Stomach smooth muscle (tissue), 2 donors: ENCODE measurements around the gene ARFGAP3.

ENCODE experiments used
- H3K27ac ChIP-seq: one replicate; pipeline ENCODE4 v1.7.0; 2013; ENCODE audit warnings: mild to moderate bottlenecking, low read length, inconsistent platforms
- H3K27me3 ChIP-seq, 2 donors: one replicate each; pipeline ENCODE4 v1.7.0; 2013; ENCODE audit warnings: low read length in 2 of 2; ENCODE audit not compliant: insufficient read depth in 2 of 2, control insufficient read depth in 1 of 2
- H3K36me3 ChIP-seq, 2 donors: one replicate each; pipeline ENCODE4 v1.7.0; 2013; ENCODE audit warnings: low read length in 2 of 2; ENCODE audit not compliant: control insufficient read depth in 2 of 2, insufficient read depth in 2 of 2
- H3K4me1 ChIP-seq: one replicate; pipeline ENCODE4 v1.7.0; 2013; ENCODE audit warnings: low read length; ENCODE audit not compliant: control insufficient read depth, insufficient read depth
- H3K4me3 ChIP-seq, 2 donors: one replicate each; pipeline ENCODE4 v1.7.0; 2013; ENCODE audit warnings: low read length in 2 of 2
- H3K9ac ChIP-seq, 2 donors: one replicate each; pipeline ENCODE4 v1.7.0; 2013; ENCODE audit warnings: low read length in 2 of 2, mild to moderate bottlenecking in 1 of 2
- H3K9me3 ChIP-seq, 2 donors: one replicate each; pipeline ENCODE4 v1.7.0; 2013; ENCODE audit warnings: low read length in 2 of 2; ENCODE audit not compliant: control insufficient read depth in 2 of 2
- donor health status: healthy.
- donor health status: Pancreatic carcinoma.

Gene ARFGAP3

GRCh38 chr22:42780070-42780540, 77.0 kb downstream of the ARFGAP3 start:
- Histone ChIP-seq H3K4me1 (no peaks in the 10 kb centered on the region), H3K36me3 (no peaks in the 10 kb centered on the region), H3K4me3 (no peak overlapping the region), H3K9ac (no peak overlapping the region), H3K9me3 (no peaks in the 10 kb centered on the region), H3K27me3 (no peaks in the 10 kb centered on the region), H3K27ac (no peak overlapping the region)

GRCh38 chr22:42777126-42777525, 79.9 kb downstream of the ARFGAP3 start:
- no peaks in the 10 kb centered on the region for H3K27me3 ChIP-seq
- no peak overlapping the region for H3K4me3 ChIP-seq
- no peaks in the 10 kb centered on the region for H3K4me1 ChIP-seq
- no peak overlapping the region for H3K9ac ChIP-seq
- H3K9me3 ChIP-seq: no peaks in the 10 kb centered on the region
- no peaks in the 10 kb centered on the region for H3K36me3 ChIP-seq
- no peak overlapping the region for H3K27ac ChIP-seq

- H3K36me3 ChIP-seq: no peaks in the 10 kb centered on the region
- H3K9ac ChIP-seq: no peak overlapping the region
- H3K9me3 ChIP-seq: no peaks in the 10 kb centered on the region
- no peak overlapping the region for H3K27ac ChIP-seq
- H3K4me1 ChIP-seq: peaks cover 8% of the 10 kb centered on the region
- no peak overlapping the region for H3K4me3 ChIP-seq
- H3K27me3 ChIP-seq: no peaks in the 10 kb centered on the region
These were observed 83.9 kb downstream of the ARFGAP3 start for GRCh38 chr22:42773167-42773566.

- H3K27ac ChIP-seq: no peak overlapping the region
- H3K27me3 ChIP-seq: no peaks in the 10 kb centered on the region
- no peaks in the 10 kb centered on the region for H3K36me3 ChIP-seq
- H3K9me3 ChIP-seq: no peaks in the 10 kb centered on the region
- H3K9ac ChIP-seq: no peak overlapping the region
- H3K4me1 ChIP-seq: peaks cover 8% of the 10 kb centered on the region
- H3K4me3 ChIP-seq: no peak overlapping the region
These were observed 84.4 kb downstream of the ARFGAP3 start for GRCh38 chr22:42772647-42773046.

- no peaks in the 10 kb centered on the region for H3K9me3 ChIP-seq
- H3K9ac ChIP-seq: no peak overlapping the region
- H3K27ac ChIP-seq: no peak overlapping the region
- H3K4me1 ChIP-seq: peaks cover 8% of the 10 kb centered on the region
- H3K4me3 ChIP-seq: no peak overlapping the region
- no peaks in the 10 kb centered on the region for H3K27me3 ChIP-seq
- H3K36me3 ChIP-seq: no peaks in the 10 kb centered on the region
These were observed 86.0 kb downstream of the ARFGAP3 start for GRCh38 chr22:42770941-42771647.

- H3K9ac ChIP-seq: no peak overlapping the region
These were observed 86.7 kb downstream of the ARFGAP3 start for GRCh38 chr22:42770448-42770726.

GRCh38 chr22:42769574-42770447, 87.3 kb downstream of the ARFGAP3 start:
- Histone ChIP-seq H3K4me1 (peaks cover 8% of the 10 kb centered on the region), H3K9me3 (no peaks in the 10 kb centered on the region), H3K4me3 (peak overlapping the region; percentile 21 to 72), H3K36me3 (no peaks in the 10 kb centered on the region), H3K27me3 (no peaks in the 10 kb centered on the region), H3K27ac (no peak overlapping the region), H3K9ac (no peak overlapping the region)

More at GRCh38 chr22:42770448-42770726, 86.7 kb downstream of the ARFGAP3 start:
- Histone ChIP-seq H3K4me1 (peaks cover 8% of the 10 kb centered on the region), H3K4me3 (peak overlapping the region; percentile 21 to 72), H3K27me3 (no peaks in the 10 kb centered on the region), H3K27ac (no peak overlapping the region), H3K9me3 (no peaks in the 10 kb centered on the region), H3K36me3 (no peaks in the 10 kb centered on the region)

- no peaks in the 10 kb centered on the region for H3K36me3 ChIP-seq
- H3K27ac ChIP-seq: no peak overlapping the region
- no peak overlapping the region for H3K9ac ChIP-seq
- H3K4me1 ChIP-seq: peaks cover 8% of the 10 kb centered on the region
- H3K27me3 ChIP-seq: no peaks in the 10 kb centered on the region
- H3K9me3 ChIP-seq: no peaks in the 10 kb centered on the region
- no peak overlapping the region for H3K4me3 ChIP-seq
These were observed 87.9 kb downstream of the ARFGAP3 start for GRCh38 chr22:42769238-42769573.

- peaks cover 8% of the 10 kb centered on the region for H3K4me1 ChIP-seq
- no peak overlapping the region for H3K4me3 ChIP-seq
- H3K36me3 ChIP-seq: no peaks in the 10 kb centered on the region
- no peak overlapping the region for H3K27ac ChIP-seq
- H3K9me3 ChIP-seq: no peaks in the 10 kb centered on the region
- no peaks in the 10 kb centered on the region for H3K27me3 ChIP-seq
- no peak overlapping the region for H3K9ac ChIP-seq
These were observed 88.6 kb downstream of the ARFGAP3 start for GRCh38 chr22:42768385-42769035.

- Histone ChIP-seq H3K27me3 (no peaks in the 10 kb centered on the region), H3K9ac (no peak overlapping the region), H3K9me3 (no peaks in the 10 kb centered on the region), H3K4me1 (peaks cover 8% of the 10 kb centered on the region), H3K36me3 (no peaks in the 10 kb centered on the region), H3K4me3 (no peak overlapping the region), H3K27ac (no peak overlapping the region)
These were observed 90.2 kb downstream of the ARFGAP3 start for GRCh38 chr22:42766860-42767259.
